Renal pelvis (tissue), 4 donors: ENCODE measurements around the gene STAT5A. TPM values are rescaled to one million over a fixed set of nuclear protein-coding genes. Genes with fewer than 3 reads are reported as not detected.
"Not testable (repeated sequence)": the region's sequence is repeated elsewhere in the genome, so short reads cannot be mapped to it uniquely, and the experiment has no call there.

ENCODE experiments used
- DNase-seq: peaks from one replicate; pipeline ENCODE4 v3.0.0-alpha.2; 2013
- polyA plus RNA-seq, 3 donors: library from polyadenylated mRNA; unstranded; fragments of 120-200 nt; gene quantifications; one replicate each; pipeline ENCODE4 v1.2.1, GENCODE V29; 2013; ENCODE audit not compliant: insufficient read length in 3 of 3

Gene STAT5A
- polyA plus RNA-seq, 3 donors, result 4.9 to 7.6 (median 6.0) TPM

- no peak for DNase-seq
Observed at GRCh38 chr17:42306385-42306667, 18.0 kb downstream of the STAT5A start.

GRCh38 chr17:42307362-42307927 is 19.1 kb downstream of the STAT5A start:
- no peak for DNase-seq

- no peak for DNase-seq
Observed at GRCh38 chr17:42308446-42308845, 20.1 kb downstream of the STAT5A start.

- no peak for DNase-seq
Observed at GRCh38 chr17:42309142-42309541, 20.8 kb downstream of the STAT5A start.

- no peak for DNase-seq
Observed at GRCh38 chr17:42309986-42310786, 21.9 kb downstream of the STAT5A start.

GRCh38 chr17:42310787-42311215 is 22.5 kb downstream of the STAT5A start:
- no peak for DNase-seq

- peak; percentile 87 for DNase-seq
Observed at GRCh38 chr17:42311240-42312034, 23.1 kb downstream of the STAT5A start.

- DNase-seq, result no peak
Observed at GRCh38 chr17:42312035-42312284, 23.7 kb downstream of the STAT5A start.

- DNase-seq, result peak; percentile 87
Observed at GRCh38 chr17:42312285-42313130, 24.2 kb downstream of the STAT5A start.

- DNase-seq, result no peak
Observed at GRCh38 chr17:42313389-42313772, 25.1 kb downstream of the STAT5A start.

- DNase-seq, result no peak
Observed at GRCh38 chr17:42313773-42314566, 25.7 kb downstream of the STAT5A start.

- no peak for DNase-seq
Observed at GRCh38 chr17:42315402-42316156, 27.3 kb downstream of the STAT5A start.

- DNase-seq, result no peak
Observed at GRCh38 chr17:42316755-42317154, 28.5 kb downstream of the STAT5A start.

GRCh38 chr17:42317266-42317845 is 29.1 kb downstream of the STAT5A start:
- no peak for DNase-seq

- not testable (repeated sequence) for DNase-seq
Observed at GRCh38 chr17:42317967-42318366, 29.7 kb downstream of the STAT5A start.

- no peak for DNase-seq
Observed at GRCh38 chr17:42321555-42321954, 33.3 kb downstream of the STAT5A start.

GRCh38 chr17:42322382-42323267 is 34.3 kb downstream of the STAT5A start:
- peak; percentile 90 for DNase-seq

- no peak for DNase-seq
Observed at GRCh38 chr17:42323268-42323773, 35.0 kb downstream of the STAT5A start.

GRCh38 chr17:42325026-42325425 is 36.7 kb downstream of the STAT5A start:
- DNase-seq, result no peak
